MM.1S (cell line): ENCODE data around the gene ZFP64.

Experiments
- DNase-seq: peaks from one replicate; pipeline ENCODE4 v3.0.0-alpha.2; 2015
- H2AFZ ChIP-seq: fragments of 300-600 bp; sonication (generic); 2 replicates; pipeline ENCODE4 v1.6.0; 2016; ENCODE audit warnings: antibody characterized with exemption, low read length
- H3F3A ChIP-seq: fragments of 300-600 bp; sonication (generic); 2 replicates; pipeline ENCODE4 v1.6.1; 2016; ENCODE audit warnings: mild to moderate bottlenecking, antibody characterized with exemption, low read length, moderate library complexity, mixed read lengths; ENCODE audit not compliant: insufficient read depth
- H3K27ac ChIP-seq: fragments of 300-600 bp; sonication (generic); 2 replicates; pipeline ENCODE4 v1.5.1; 2016; ENCODE audit warnings: mild to moderate bottlenecking, low read length
- H3K27me3 ChIP-seq: fragments of 300-600 bp; sonication (generic); replicated peaks from 2 replicates; pipeline ENCODE4 v1.6.0; 2016; ENCODE audit warnings: low read length; ENCODE audit not compliant: insufficient read depth
- H3K36me3 ChIP-seq: fragments of 300-600 bp; sonication (generic); replicated peaks from 2 replicates; pipeline ENCODE4 v1.6.1; 2016; ENCODE audit warnings: mild to moderate bottlenecking, low read length, mixed read lengths; ENCODE audit not compliant: insufficient read depth
- H3K4me1 ChIP-seq: fragments of 300-600 bp; sonication (generic); 2 replicates; pipeline ENCODE4 v1.6.1; 2016; ENCODE audit warnings: low read length, mixed read lengths
- H3K4me2 ChIP-seq: fragments of 300-600 bp; sonication (generic); 2 replicates; pipeline ENCODE4 v1.6.0; 2016; ENCODE audit warnings: low read depth, low read length
- H3K4me3 ChIP-seq: fragments of 300-600 bp; sonication (generic); 2 replicates; pipeline ENCODE4 v1.5.1; 2016; ENCODE audit warnings: low read length, mixed read lengths
- H3K79me2 ChIP-seq: fragments of 300-600 bp; sonication (generic); 2 replicates; pipeline ENCODE4 v1.6.1; 2016; ENCODE audit warnings: mixed run types, low read length, mixed read lengths
- H3K9ac ChIP-seq: fragments of 300-600 bp; sonication (generic); 2 replicates; pipeline ENCODE4 v1.6.1; 2016; ENCODE audit warnings: low read length, mixed read lengths
- H3K9me2 ChIP-seq: fragments of 300-600 bp; sonication (generic); replicated peaks from 2 replicates; pipeline ENCODE4 v1.6.1; 2016; ENCODE audit warnings: mild to moderate bottlenecking, low read length, mixed read lengths; ENCODE audit not compliant: insufficient read depth
- H3K9me3 ChIP-seq: fragments of 300-600 bp; sonication (generic); replicated peaks from 2 replicates; pipeline ENCODE4 v1.6.1; 2016; ENCODE audit warnings: mild to moderate bottlenecking, low read length, mixed read lengths; ENCODE audit not compliant: insufficient read depth
- H4K20me1 ChIP-seq: fragments of 300-600 bp; sonication (generic); 2 replicates; pipeline ENCODE4 v1.6.1; 2016; ENCODE audit warnings: mild to moderate bottlenecking, low read length, moderate library complexity, mixed read lengths; ENCODE audit not compliant: insufficient read depth
- CTCF ChIP-seq: fragments of 300-600 bp; sonication (generic); IDR thresholded peaks from 2 replicates; pipeline ENCODE4 v1.5.1; 2016; ENCODE audit warnings: antibody characterized with exemption, low read length, mixed read lengths
- EZH2 ChIP-seq: fragments of 300-600 bp; sonication (generic); optimal IDR thresholded peaks from 2 replicates; pipeline ENCODE3; 2017; ENCODE audit warnings: low read depth, mild to moderate bottlenecking, antibody characterized with exemption, low read length, mixed read lengths
- EZH2phosphoT487 ChIP-seq: fragments of 300-600 bp; sonication (generic); IDR thresholded peaks from 2 replicates; pipeline ENCODE4 v1.6.1; 2018; ENCODE audit warnings: antibody characterized with exemption, low read length

The ZFP64 gene

DNA sequence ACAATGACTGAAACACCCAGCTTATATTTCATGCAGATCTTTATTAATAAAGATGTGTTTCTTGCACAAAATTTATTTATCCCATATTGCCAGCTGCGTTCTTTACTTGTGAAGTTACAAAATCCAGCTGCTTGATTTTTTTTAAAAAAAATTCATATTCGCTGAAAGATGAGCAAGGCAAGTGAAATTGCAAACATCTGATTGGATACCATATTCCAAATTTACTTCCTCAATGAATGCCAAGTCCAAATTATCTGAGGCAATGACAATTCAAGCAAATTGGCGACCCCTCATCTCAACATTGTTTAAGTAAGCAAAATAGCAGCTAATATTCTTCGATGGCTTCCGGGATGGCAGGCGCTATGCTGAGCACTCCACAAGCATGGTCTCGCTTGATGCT is 37.7 kb downstream of the ZFP64 start:
- TF ChIP-seq CTCF: no peak
- no peak for TF ChIP-seq EZH2phosphoT487
- no peak for TF ChIP-seq EZH2
- Histone ChIP-seq H3K4me2 (no peak overlapping the region), H3K9me2 (no peaks in the 10 kb centered on the region), H3F3A (no peaks in the 10 kb centered on the region), H3K4me1 (no peaks in the 10 kb centered on the region; the same call in 1 of the 2 replicates), H3K36me3 (peaks cover 11% of the 10 kb centered on the region), H4K20me1 (no peaks in the 10 kb centered on the region), H3K4me3 (no peak overlapping the region), H3K27ac (no peak overlapping the region), H3K9ac (no peak overlapping the region), H3K9me3 (no peaks in the 10 kb centered on the region), H2AFZ (no peak overlapping the region), H3K27me3 (no peaks in the 10 kb centered on the region), H3K79me2 (peaks cover 15% of the 10 kb centered on the region; the same call in 1 of the 2 replicates)
- no peak for DNase-seq

DNA sequence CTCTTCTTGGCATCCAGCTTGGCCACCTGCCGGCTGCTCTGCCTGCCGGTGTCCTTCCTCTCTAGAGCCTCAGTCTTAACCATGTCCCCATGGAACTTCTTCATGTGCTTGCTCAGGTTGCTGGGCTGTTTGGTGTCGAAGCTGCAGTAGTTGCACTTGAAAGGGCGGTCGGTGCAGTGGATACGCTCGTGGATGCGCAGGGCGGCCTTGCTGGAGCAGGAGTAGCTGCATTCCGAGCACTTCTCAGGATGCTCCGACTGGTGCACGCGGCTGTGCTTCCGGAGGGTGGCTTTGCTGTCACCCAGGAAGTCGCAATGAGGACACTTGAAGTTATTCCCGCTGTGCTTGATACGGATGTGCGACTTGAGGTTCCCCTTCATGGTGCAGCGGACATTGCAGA is 38.7 kb downstream of the ZFP64 start:
- Histone ChIP-seq H3K27me3 (no peaks in the 10 kb centered on the region), H3K27ac (no peak overlapping the region), H3K9me3 (no peaks in the 10 kb centered on the region), H3K4me1 (no peaks in the 10 kb centered on the region; the same call in 1 of the 2 replicates), H3K9ac (no peak overlapping the region), H4K20me1 (no peaks in the 10 kb centered on the region), H3K9me2 (no peaks in the 10 kb centered on the region), H3K4me2 (no peak overlapping the region), H2AFZ (no peak overlapping the region), H3K36me3 (peaks cover 5% of the 10 kb centered on the region; the same call in 1 of the 2 replicates), H3K79me2 (peaks cover 11% of the 10 kb centered on the region; the same call in 1 of the 2 replicates), H3K4me3 (no peak overlapping the region), H3F3A (no peaks in the 10 kb centered on the region)
- no peak for DNase-seq
- no peak for TF ChIP-seq CTCF
- no peak for TF ChIP-seq EZH2
- no peak for TF ChIP-seq EZH2phosphoT487

DNA sequence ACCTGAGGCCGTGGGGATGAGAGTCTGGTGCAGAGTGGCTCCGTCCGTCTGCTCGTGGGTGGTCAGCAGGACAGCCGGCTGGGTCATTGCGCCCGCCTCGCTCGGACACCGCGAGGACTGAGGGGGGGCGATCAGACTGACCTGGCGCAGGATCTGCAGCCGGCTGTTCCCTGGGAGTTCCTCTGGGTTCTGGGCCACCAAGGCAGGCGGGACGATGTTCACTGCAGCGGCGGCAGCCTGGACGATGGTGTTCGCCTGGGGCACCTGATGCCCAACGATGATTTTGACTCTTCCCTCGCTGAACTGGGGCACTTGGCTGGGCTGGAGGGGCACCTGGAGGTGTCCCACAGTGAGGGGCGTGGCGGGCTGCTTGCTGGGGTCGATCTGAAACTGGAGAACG is 39.2 kb downstream of the ZFP64 start:
- Histone ChIP-seq H3K9ac (no peak overlapping the region), H3K9me3 (no peaks in the 10 kb centered on the region), H3K4me3 (no peak overlapping the region), H2AFZ (no peak overlapping the region), H3K4me2 (no peak overlapping the region), H3K36me3 (peaks cover 5% of the 10 kb centered on the region; the same call in 1 of the 2 replicates), H3K27me3 (no peaks in the 10 kb centered on the region), H3K9me2 (no peaks in the 10 kb centered on the region), H3K4me1 (no peaks in the 10 kb centered on the region; the same call in 1 of the 2 replicates), H3K27ac (no peak overlapping the region), H3K79me2 (peaks cover 11% of the 10 kb centered on the region; the same call in 1 of the 2 replicates), H3F3A (no peaks in the 10 kb centered on the region), H4K20me1 (no peaks in the 10 kb centered on the region)
- TF ChIP-seq EZH2: no peak
- no peak for TF ChIP-seq CTCF
- TF ChIP-seq EZH2phosphoT487: no peak
- no peak for DNase-seq
